ENCODE data around the gene TDRD9. TPM values are rescaled to one million over a fixed set of nuclear protein-coding genes. Genes with fewer than 3 reads are reported as not detected.

TDRD9 gene
- total and polyA plus RNA-seq, 2 experiments from 2014 or later = 0.73 to 1.3 TPM

DNA sequence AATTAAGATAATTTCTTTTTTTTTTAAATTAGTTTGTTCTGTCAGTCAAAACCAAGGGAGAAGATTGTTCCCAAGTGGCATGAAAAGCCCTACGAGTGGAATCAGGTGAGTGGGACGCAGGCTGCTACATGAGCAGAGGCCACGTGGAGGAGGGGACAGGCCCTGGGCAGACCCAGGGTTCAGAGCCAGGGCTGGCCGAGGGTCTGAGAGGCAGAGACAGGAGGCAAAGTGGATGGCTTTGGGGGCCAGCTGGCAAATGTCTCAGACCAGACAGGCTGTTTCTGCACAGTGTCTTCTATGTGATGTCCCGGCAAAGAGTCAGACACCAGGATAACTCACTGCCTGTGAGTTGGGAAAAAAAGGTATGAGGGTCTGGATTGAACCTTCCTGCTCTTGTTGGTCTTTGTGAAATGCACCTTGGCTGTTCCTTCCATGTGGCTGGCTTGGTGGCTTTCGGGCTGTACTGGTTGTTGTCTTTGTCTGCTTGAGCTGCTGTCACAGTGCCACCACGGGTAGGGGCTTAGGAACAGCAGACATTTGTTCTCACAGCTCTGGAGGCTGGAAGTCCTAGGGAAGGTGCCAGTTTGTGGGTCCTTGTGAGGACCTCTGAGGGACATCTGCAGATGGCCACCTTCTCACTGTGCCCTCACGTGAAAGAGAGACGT, 121.5 kb downstream of the TDRD9 start:
- Histone ChIP-seq H3K79me2 (no peaks in the 10 kb centered on the region), H3K9me2 (replicated peaks; ENCODE audit: insufficient read depth) (no peaks in the 10 kb centered on the region), H3K4me3 (no peak overlapping the region), H2AFZ (no peak overlapping the region), H3K4me2 (peak overlapping the region; percentile 55), H3K27me3 (no peaks in the 10 kb centered on the region), H3K4me1 (ENCODE audit: insufficient read depth) (peaks cover 15% of the 10 kb centered on the region), H3K27ac (peak overlapping the region; percentile 85), H4K20me1 (ENCODE audit: insufficient read depth, poor library complexity, severe bottlenecking) (no peaks in the 10 kb centered on the region), H3K9me3 (ENCODE audit: low read depth) (no peaks in the 10 kb centered on the region), H3K36me3 (replicated peaks; ENCODE audit: insufficient read depth, low read depth) (no peaks in the 10 kb centered on the region)
- DNase-seq (ENCODE audit: low spot score) = no peak
- 63% methylated on average over 9 of the region's 9 CpGs for WGBS (ENCODE audit: low lambda C conversion rate, missing lambda C conversion rate)
- TF ChIP-seq, protein P1, sequence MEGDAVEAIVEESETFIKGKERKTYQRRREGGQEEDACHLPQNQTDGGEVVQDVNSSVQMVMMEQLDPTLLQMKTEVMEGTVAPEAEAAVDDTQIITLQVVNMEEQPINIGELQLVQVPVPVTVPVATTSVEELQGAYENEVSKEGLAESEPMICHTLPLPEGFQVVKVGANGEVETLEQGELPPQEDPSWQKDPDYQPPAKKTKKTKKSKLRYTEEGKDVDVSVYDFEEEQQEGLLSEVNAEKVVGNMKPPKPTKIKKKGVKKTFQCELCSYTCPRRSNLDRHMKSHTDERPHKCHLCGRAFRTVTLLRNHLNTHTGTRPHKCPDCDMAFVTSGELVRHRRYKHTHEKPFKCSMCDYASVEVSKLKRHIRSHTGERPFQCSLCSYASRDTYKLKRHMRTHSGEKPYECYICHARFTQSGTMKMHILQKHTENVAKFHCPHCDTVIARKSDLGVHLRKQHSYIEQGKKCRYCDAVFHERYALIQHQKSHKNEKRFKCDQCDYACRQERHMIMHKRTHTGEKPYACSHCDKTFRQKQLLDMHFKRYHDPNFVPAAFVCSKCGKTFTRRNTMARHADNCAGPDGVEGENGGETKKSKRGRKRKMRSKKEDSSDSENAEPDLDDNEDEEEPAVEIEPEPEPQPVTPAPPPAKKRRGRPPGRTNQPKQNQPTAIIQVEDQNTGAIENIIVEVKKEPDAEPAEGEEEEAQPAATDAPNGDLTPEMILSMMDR (IDR thresholded peaks at IDR 0.05; ENCODE audit: poor library complexity) = no peak
- TF ChIP-seq EZH2phosphoT487 (IDR thresholded peaks at IDR 0.05; ENCODE audit: low read depth, severe bottlenecking, unreplicated experiment) (no peak), EZH2 (IDR thresholded peaks at IDR 0.05; ENCODE audit: borderline replicate concordance) (no peak)

DNA sequence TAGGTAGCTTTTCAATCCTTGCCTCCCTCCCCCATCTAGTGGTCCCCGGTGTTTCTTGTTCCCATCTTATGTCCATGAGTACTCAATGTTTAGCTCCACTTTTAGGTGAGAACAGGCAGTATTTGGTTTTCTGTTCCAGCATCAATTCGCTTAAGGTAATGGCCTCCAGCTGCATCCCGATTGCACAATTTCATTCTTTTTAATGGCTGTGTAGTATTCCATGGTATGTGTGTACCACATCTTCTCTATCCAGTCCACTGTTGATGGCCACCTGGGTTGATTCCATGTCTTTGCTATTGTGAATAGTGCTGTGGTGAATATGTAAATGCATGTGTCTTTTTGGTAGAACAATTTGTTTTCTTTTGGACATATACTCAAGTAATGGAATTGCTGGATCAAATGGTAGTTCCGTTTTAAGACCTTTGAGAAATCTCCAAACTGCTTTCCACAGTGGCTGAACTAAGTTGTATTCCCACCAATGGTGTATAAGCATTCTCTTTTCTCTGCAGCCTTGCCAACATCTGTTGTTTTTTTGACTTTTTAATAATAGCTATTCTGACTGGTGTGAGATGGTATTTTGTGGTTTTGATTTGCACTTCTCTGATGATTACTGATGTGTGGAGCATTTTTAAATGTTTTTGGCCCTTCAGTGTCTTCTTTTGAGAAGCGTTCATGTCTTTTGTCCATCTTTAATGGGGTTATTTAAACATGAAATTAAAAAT, 123.0 kb downstream of the TDRD9 start:
- Histone ChIP-seq H4K20me1 (ENCODE audit: insufficient read depth, poor library complexity, severe bottlenecking) (no peaks in the 10 kb centered on the region), H3K27ac (no peak overlapping the region), H3K9me2 (replicated peaks; ENCODE audit: insufficient read depth) (no peaks in the 10 kb centered on the region), H3K27me3 (no peaks in the 10 kb centered on the region), H2AFZ (no peak overlapping the region), H3K79me2 (no peaks in the 10 kb centered on the region), H3K4me1 (ENCODE audit: insufficient read depth) (peaks cover 15% of the 10 kb centered on the region), H3K4me2 (no peak overlapping the region), H3K36me3 (replicated peaks; ENCODE audit: insufficient read depth, low read depth) (no peaks in the 10 kb centered on the region), H3K9me3 (ENCODE audit: low read depth) (no peaks in the 10 kb centered on the region), H3K4me3 (no peak overlapping the region)
- WGBS (ENCODE audit: low lambda C conversion rate, missing lambda C conversion rate) = 92% methylated on average over 5 of the region's 5 CpGs
- TF ChIP-seq EZH2phosphoT487 (IDR thresholded peaks at IDR 0.05; ENCODE audit: low read depth, severe bottlenecking, unreplicated experiment) = no peak
- TF ChIP-seq EZH2 (IDR thresholded peaks at IDR 0.05; ENCODE audit: borderline replicate concordance) = no peak
- TF ChIP-seq, protein P1 (IDR thresholded peaks at IDR 0.05; ENCODE audit: poor library complexity) = no peak
- no peak for DNase-seq (ENCODE audit: low spot score)

DNA sequence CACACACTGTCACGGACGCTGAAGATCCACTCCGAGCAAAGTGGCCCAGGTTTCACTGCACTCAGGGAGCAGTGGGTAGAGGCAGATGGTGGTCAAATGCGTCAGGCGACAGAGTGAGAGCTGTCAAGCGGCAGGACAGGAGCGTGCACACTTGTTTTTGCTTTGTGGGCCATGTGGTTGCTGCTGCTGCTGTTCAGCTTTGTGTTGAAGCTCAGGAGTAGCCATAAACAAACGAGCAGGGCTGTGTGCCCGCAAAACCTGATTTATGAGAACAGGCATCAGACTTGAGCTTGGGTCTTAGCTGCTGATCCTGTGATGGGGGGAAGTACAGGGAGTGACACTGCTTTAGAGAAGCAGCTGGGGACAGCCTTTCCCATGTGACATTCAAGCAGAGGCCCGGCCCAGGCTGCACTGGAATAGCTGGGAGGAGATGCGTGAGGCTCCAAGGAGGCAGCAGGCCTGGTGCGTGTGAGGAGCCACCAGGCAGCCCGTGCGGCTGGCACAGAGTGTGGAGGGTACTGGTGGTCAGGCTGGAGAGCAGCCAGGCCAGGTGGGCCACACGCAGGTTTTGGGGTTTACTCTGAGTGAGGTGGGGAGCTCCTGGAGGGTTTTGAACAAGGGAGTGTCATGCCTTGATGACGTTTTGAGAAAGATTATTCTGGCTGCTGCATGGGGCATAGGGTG, 126.1 kb downstream of the TDRD9 start:
- Histone ChIP-seq H3K27ac (no peak overlapping the region), H3K4me1 (ENCODE audit: insufficient read depth) (peaks cover 6% of the 10 kb centered on the region), H4K20me1 (ENCODE audit: insufficient read depth, poor library complexity, severe bottlenecking) (no peaks in the 10 kb centered on the region), H3K36me3 (replicated peaks; ENCODE audit: insufficient read depth, low read depth) (no peaks in the 10 kb centered on the region), H3K9me2 (replicated peaks; ENCODE audit: insufficient read depth) (no peaks in the 10 kb centered on the region), H2AFZ (no peak overlapping the region), H3K27me3 (no peaks in the 10 kb centered on the region), H3K4me3 (no peak overlapping the region), H3K4me2 (no peak overlapping the region), H3K79me2 (no peaks in the 10 kb centered on the region), H3K9me3 (ENCODE audit: low read depth) (no peaks in the 10 kb centered on the region)
- no peak for TF ChIP-seq EZH2phosphoT487 (IDR thresholded peaks at IDR 0.05; ENCODE audit: low read depth, severe bottlenecking, unreplicated experiment)
- TF ChIP-seq, protein P1 (IDR thresholded peaks at IDR 0.05; ENCODE audit: poor library complexity) = no peak
- TF ChIP-seq EZH2 (IDR thresholded peaks at IDR 0.05; ENCODE audit: borderline replicate concordance) = no peak
- 77% methylated on average over 16 of the region's 16 CpGs for WGBS (ENCODE audit: low lambda C conversion rate, missing lambda C conversion rate)
- no peak for DNase-seq (ENCODE audit: low spot score)

Data from hepatocyte (in vitro differentiated cells).